Measurements from ENCODE around the gene POLD4. TPM values are rescaled to one million over a fixed set of nuclear protein-coding genes. Genes with fewer than 3 reads are reported as not detected.

The POLD4 gene
- total and polyA plus RNA-seq, 12 donors, result 13.0 to 166 (median 95.6) TPM

- H3K36me3 ChIP-seq (replicated peaks in 1 of 2), result peaks cover 0 to 29% of the 10 kb centered on the region in 2 donors
- TF ChIP-seq CTCF (IDR thresholded peaks at IDR 0.05) (no peak), POLR2A (IDR thresholded peaks at IDR 0.05) (no peak)
- no peaks in the 10 kb centered on the region for H3K27me3 ChIP-seq
- H3K27ac ChIP-seq, result peak overlapping the region in 1 of 5 donors; percentile 46
- WGBS, 4 donors, result 49 to 63% (median 54%) methylated on average over 7 to 13 of the region's 13 CpGs
- H3K4me1 ChIP-seq (replicated peaks in 1 of 2), result peaks cover 29 to 46% of the 10 kb centered on the region in 2 donors
- H3K4me3 ChIP-seq, result no peak overlapping the region
- DNase-seq, result no peak
- H3K9me3 ChIP-seq (replicated peaks in 1 of 3), result no peaks in the 10 kb centered on the region
- intact Hi-C loops (cut with DNase I), result loop anchor here in 1 of 2 donors (5.0 kb wide), 1 partner anchor 106 kb away; no protein-coding TSS in a partner anchor
Measured at GRCh38 chr11:67396587-67397389, 43.4 kb upstream of the POLD4 start.

DNA sequence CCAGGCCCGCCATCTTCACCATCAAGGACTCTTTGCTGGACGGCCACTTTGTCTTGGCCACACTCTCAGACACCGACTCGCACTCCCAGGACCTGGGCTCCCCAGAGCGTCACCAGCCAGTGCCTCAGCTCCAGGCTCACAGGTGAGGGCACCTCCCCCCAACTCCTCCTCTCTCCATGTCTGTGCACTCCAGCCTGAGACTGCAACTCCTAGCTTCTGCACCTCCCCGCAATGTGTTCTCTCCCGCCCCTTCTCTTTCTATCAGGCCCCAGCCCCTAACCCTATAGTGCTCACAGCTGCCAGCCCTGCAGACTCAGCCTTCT is 42.9 kb upstream of the POLD4 start:
- intact Hi-C loops (cut with DNase I), result loop anchor here in 1 of 2 donors (5.0 kb wide), 1 partner anchor 106 kb away; no protein-coding TSS in a partner anchor
- TF ChIP-seq CTCF (IDR thresholded peaks at IDR 0.05) (no peak), POLR2A (IDR thresholded peaks at IDR 0.05) (no peak)
- Histone ChIP-seq H3K9me3 (replicated peaks in 1 of 3) (no peaks in the 10 kb centered on the region), H3K36me3 (replicated peaks in 1 of 2) (peaks cover 0 to 29% of the 10 kb centered on the region in 2 donors), H3K4me1 (replicated peaks in 1 of 2) (peaks cover 32 to 48% of the 10 kb centered on the region in 2 donors), H3K27me3 (no peaks in the 10 kb centered on the region), H3K27ac (no peak overlapping the region), H3K4me3 (no peak overlapping the region)
- no peak for DNase-seq
- WGBS, 4 donors, result 86 to 91% (median 91%) methylated on average over 7 of the region's 7 CpGs

DNA sequence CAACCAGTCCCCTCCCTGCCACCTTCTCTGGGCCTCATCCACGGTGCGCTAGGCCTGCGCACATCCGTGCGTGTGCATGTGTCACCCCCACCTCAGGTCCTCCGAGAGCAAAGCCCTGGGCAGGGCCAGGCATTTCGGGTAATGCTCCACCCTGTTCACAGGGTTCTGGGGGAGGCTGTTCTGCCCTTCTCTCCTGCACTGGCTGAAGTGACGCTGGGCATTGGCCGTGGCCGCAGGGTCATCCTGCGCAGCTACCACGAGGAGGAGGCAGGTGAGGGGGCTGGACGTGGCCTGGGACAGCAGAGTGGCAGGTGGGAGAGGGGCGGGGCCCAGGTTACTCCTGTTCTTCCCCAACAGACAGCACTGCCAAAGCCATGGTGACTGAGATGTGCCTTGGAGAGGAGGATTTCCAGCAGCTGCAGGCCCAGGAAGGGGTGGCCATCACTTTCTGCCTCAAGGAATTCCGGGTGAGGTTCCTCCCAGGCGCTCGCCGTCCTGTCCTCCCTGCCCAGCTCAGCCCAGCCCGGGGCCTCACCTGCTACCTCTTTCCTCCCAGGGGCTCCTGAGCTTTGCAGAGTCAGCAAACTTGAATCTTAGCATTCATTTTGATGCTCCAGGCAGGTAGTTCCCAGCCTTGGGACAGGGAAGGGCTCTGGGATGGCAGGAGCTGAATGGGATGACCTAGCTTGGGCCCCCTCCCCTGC is 42.4 kb upstream of the POLD4 start:
- no peaks in the 10 kb centered on the region for H3K9me3 ChIP-seq (replicated peaks in 1 of 3)
- no peaks in the 10 kb centered on the region for H3K27me3 ChIP-seq
- 86 to 94% (median 88%) methylated on average over 9 to 19 of the region's 19 CpGs for WGBS, 4 donors
- H3K4me3 ChIP-seq, result no peak overlapping the region
- peaks cover 32 to 49% of the 10 kb centered on the region in 2 donors for H3K4me1 ChIP-seq (replicated peaks in 1 of 2)
- TF ChIP-seq CTCF (IDR thresholded peaks at IDR 0.05) (no peak), POLR2A (IDR thresholded peaks at IDR 0.05) (no peak)
- no peak for DNase-seq
- intact Hi-C loops (cut with DNase I), result loop anchor here in 1 of 2 donors (5.0 kb wide), 1 partner anchor 107 kb away; no protein-coding TSS in a partner anchor
- H3K27ac ChIP-seq, result no peak overlapping the region
- peaks cover 0 to 29% of the 10 kb centered on the region in 2 donors for H3K36me3 ChIP-seq (replicated peaks in 1 of 2)

GRCh38 chr11:67393990-67394389 is 40.6 kb upstream of the POLD4 start:
- Histone ChIP-seq H3K27ac (peak overlapping the region in 2 of 5 donors; percentile 3 to 14), H3K4me3 (no peak overlapping the region), H3K4me1 (replicated peaks in 1 of 2) (peaks cover 24 to 34% of the 10 kb centered on the region in 2 donors), H3K9me3 (replicated peaks in 1 of 3) (no peaks in the 10 kb centered on the region), H3K36me3 (replicated peaks in 1 of 2) (peaks cover 0 to 22% of the 10 kb centered on the region in 2 donors), H3K27me3 (no peaks in the 10 kb centered on the region)
- WGBS, 4 donors, result 38 to 69% (median 52%) methylated on average over 2 to 5 of the region's 5 CpGs
- peak; percentile 67 to 84 (median 81) for DNase-seq
- intact Hi-C loops (cut with DNase I), result no loop called here
- no peak for TF ChIP-seq CTCF (IDR thresholded peaks at IDR 0.05)
- no peak for TF ChIP-seq POLR2A (IDR thresholded peaks at IDR 0.05)
